HG03439 (cell line): ENCODE data around the gene RIOX2.
A peak's percentile ranks its signal among the peaks of the same experiment; 100 is the strongest.
"Not testable (repeated sequence)": the region's sequence is repeated elsewhere in the genome, so short reads cannot be mapped to it uniquely, and the experiment has no call there.

Experiments used
- ATAC-seq: cut with Tn5 transposase; IDR thresholded peaks from one replicate; pipeline ENCODE4 v1.9.1; 2021; ENCODE audit warnings: mild to moderate bottlenecking, moderate library complexity; ENCODE audit not compliant: unreplicated experiment

Gene RIOX2

DNA sequence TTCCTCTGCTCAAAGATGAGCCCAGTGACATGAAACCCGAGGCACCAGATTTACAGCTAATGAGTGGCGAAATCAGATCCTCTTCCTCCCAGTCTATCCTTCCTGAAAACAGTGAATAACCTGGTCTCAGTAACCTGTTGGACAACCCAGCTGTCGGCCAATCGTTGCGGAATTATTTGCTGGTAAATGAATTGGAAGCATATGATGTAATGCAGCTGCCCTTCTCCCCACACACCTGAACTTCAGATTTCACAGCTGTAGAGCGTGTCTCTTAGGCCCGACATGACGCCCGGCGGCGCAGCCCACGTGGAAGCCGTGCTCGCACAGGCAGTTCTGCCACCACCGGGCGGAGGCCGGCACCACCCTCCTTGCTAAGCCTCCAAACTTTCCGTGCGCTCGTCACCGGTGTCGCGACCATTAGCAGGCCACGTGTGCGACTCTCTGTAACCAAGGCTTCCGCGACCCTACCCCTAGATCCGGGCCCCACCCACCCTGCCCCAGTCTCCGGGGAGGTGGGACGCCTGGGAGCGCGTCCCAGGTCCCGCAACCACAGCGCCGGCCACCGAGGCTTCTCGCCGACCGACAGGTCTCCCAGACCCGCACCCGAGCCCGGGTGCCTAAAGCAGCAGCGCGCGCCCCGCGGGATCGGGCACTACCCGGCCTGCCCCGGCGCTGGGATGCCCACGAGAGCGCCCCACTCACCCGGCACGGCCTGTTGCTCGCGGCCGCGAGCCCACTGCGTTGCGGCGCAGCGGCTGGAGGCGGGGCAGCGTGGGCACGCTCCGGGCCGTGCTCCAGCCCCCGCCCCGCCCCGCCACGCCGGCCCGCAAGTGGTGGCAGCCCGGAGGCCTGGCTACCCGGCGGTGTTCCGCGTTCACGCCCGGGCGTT lies at the start of gene RIOX2:
TSS of gene RIOX2 (minus strand) at position 753 of the 889 bp plus-strand sequence. CDS start 4,838 bp downstream, outside the sequence.
- peak; percentile 88 for ATAC-seq

DNA sequence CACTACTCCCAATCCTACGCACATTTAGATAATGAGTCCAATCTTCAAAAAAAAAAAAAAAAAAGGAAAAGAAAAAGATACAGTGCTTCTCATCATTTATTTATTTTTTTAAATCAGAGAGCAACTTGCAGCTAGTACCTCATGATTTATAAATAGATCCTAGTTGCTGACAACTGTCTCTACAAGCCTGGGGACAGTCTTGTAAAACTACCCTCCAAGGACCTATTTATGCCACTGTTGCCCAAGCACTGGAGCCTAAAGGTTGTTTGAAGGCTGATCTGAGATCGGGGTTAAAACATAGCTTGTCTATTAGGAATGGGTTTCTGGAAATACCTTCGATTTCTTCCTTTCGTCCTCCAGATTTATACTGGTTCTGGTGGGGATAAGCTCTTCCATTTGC lies 48.2 kb upstream of the RIOX2 start:
- ATAC-seq: no peak

DNA sequence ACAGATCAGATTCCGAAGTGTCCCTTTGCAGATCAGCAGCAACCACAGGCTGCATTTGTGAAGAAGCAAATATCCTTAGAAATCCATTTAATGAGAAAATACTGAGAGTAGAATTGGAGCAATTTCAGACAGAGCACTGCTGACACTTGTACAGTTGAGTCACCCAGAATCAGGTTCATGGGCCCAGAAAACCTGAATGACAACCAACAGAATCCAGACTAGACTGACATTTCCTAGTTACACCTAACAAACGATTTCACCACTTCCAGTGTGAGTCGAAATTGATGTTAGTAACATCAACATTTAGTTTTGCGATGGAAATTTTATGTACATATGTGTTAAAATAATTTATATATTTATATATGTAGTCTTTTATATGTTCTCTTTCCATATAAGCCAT lies 46.1 kb upstream of the RIOX2 start:
- no peak for ATAC-seq

DNA sequence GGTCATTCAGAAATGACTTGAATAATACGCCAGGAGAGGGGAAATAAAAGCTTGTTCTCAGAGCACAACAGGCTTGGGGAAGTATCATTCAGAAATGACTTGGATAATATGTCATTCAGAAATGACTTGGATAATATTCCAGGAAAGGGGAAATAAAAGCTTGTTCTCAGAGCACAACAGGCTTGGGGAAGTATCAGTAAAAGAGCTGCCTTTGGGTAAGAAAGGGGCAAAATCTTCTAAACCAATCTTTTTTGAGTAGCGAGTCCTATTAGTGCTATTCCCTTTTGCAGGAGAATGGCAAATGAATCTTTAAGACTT lies 42.0 kb upstream of the RIOX2 start:
- ATAC-seq: no peak

DNA sequence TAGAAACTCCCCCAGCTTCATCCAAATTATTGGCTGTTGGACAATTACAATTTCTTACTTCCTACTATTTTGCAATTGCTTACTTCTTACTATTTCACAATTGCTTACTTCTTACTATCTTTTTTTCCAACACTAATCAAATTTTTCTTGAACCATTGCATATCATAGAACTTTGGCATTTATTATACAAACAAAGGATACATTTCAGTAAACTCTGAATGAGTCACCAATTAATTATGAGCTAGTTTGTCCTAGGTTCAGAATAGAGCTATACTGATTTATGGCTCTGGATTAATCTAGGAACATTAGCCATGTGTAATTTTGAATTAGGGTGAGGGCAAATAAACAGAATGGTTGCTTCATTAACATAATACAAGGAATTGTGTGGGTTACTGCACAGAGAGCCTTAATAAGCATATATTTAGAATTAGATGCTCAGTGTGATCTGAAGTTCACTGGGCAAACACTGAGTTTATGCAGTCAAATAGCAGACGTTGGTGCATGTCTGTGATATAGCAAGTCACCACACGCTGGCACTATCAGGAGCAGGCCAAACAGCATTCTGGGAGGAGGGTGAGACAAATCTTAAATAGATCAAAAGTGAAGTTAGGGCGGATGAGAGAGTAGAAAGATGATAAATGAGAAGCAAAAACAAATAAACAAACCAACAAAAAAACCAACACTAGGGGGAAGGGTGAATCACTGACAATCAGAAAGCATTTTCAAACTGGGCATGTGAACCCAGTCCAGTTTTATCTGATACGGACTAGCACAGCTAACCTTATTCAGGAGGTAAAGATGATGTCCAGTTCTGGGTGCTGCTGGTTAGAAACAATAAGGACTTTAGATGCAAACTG lies 41.4 kb upstream of the RIOX2 start:
- no peak for ATAC-seq

DNA sequence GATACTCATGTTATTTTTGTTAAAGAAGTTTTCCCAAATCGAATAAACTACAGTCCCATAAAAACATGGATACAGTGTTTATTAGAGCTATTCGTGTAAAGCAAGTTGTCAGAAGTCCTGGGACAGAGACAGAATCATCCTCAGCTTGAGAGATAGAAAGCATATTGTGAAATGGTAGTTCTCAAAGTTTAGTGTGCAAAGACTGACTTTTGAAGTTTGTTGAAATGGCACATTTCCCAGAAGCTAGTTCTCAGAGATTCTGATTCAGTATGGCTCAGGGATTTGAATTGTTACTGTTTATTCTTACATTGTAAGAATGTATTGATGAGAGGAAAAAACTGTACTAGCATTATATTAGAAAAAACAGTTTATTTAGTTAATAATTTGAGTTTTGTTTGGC lies 40.7 kb upstream of the RIOX2 start:
- ATAC-seq: no peak

DNA sequence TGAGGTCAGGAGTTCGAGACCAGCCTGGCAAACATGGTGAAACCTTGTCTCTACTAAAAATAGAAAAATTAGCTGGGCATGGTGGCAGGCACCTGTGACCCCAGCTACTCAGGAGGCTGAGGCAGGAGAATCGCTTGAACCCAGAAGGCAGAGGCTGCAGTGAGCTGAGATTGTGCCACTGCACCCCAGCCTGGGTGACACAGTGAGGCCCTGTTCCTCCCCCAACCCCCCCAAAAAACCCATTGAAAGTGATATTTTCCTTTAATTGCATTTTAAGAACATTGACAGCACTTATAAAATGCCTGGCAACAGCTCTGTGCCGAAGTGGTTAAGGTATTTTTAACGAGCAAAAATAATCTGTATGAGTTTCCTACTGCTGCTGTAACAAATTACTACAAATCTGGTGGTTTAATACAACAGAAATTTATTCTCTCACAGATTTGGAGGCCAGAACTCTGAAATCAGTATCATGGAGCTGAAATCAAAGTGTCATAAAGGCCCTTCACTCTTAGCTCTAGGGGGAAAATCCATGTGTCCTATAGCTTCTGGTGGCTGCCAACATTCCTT lies 38.7 kb upstream of the RIOX2 start:
- ATAC-seq: not testable (repeated sequence)

DNA sequence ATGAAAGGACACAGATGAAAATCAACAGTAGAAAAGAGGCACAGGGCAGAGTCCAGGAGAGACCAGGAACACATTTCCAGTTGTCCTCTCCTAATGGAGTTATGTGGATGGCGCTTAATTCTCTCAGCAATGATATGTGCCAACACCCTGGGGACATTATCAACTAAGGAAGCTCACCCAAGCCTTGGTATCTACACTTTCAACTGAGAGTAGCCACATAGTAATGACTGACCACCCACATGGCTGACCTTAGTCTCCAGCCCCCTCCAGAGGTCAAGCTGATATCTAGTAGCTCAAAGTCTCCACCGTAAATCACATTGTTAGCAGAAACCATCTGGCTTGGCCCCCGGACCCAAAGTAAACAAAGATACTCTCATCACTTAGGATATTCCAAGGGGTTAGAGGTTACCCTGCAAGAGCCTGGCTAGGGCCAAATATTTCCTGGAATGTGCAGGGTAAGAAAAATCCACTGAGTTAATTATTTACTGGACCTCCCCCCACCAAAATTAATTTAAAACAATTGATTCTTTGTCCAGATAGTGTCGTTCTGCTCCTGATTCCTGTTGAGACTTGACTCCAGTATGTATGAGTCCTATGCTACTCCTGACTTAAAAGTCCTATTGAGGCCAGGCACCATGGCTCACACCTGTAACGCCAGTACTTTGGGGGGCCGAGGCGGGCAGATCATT lies 38.1 kb upstream of the RIOX2 start:
- ATAC-seq: no peak

DNA sequence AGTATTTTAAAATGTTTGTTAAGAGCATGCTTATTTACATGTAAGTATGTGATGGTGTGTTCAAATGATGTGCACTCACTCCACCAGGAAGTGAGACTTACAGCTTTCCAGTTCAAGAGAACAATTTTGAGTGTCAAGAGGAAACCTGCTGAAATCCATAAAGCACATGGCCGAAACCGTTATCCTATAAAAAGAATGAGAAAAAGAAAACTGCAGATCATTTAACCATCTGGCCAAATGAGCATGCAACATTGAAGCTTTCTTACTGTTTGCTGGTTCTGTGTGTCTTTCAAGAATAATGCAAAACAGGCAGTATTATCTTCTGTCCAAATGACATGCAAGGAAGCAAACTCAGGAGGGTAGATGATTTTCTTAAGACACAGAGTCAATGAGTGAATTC lies 36.6 kb upstream of the RIOX2 start:
- ATAC-seq: peak; percentile 73

DNA sequence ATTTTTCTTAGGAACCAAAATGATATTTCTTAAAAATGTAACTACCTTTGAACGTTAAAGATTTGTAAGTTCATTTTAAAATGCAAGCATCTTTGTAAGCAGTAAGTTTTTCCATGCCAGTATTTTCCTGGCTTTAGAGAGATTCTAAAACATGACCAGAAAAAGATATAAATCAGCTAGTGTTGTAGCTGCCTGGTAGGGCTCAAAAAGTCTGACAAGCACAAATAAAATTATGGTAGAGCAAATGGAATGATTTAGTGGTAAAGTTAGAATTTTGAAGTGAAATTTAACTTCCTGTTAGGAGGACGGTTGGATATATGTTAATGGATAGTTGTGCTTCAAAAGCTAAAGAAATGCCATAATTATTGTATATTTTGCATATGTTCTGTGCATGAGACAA lies 33.2 kb upstream of the RIOX2 start:
- no peak for ATAC-seq

DNA sequence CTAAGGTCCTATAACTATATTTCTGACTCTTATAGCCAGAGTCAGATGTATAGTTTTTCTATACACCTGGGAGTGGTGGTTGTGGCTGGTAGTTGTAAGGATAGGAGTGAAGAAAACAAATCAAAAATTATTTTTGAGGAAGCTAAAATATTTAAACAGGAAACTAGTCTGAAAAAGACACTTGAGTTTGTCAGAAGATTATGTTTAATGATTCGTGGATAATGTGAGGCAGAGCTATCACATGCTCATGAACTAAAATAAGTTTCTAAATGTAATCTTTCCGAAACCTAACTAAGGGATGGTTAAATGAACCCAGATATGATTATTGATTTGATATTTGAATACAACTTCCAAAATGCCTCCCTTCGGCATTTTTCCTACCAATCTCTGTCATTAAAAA lies 32.5 kb upstream of the RIOX2 start:
- ATAC-seq: no peak

DNA sequence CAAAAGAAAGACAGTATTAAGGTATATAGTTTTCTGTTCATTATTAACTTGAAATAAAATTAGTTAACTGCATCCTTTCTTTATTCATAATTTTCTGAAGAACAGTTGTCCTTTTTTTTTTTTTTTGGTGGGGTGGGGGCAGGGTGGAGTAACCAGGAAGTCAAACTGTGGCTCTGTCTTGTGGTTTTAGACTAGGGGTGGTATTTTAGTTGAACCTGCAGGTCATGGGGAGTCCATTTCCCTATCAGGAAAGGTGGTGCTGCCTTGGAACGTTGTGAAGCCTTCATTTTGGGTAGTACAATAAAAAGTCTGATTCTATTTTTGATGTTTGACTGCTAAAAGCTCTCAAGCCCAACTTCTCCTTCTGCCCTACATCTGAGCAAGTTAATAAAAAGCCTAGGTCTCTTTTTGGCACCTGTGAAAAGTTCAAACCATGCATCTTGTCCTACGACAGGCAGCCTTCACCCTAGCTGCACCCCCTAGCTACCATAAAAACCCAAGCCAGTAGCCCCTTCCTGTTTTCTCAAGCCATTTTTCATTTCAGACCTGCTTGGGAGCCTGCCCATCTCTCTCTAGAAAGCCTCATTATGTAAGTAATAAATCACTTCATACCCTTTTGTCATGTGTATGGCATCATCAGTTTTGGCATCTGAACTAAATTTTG lies 31.2 kb upstream of the RIOX2 start:
- ATAC-seq: no peak

DNA sequence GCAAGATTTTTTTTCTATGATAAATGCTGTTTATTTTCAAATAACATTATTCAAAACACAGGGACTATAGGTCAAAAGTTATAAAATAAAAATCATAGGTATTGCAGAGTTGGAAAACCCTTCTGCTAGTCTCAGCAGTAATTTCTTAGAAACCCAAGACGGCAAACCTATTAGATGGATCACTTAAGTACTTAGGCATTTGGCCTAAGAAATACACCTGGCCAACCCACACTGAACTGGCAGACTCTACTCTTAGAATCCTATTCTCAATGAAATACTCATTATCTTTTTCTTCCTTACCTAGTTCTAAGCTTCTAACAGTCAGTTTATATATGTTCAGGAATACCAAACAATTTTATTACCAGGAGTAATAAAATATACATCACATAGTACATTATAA lies 30.5 kb upstream of the RIOX2 start:
- ATAC-seq: no peak

DNA sequence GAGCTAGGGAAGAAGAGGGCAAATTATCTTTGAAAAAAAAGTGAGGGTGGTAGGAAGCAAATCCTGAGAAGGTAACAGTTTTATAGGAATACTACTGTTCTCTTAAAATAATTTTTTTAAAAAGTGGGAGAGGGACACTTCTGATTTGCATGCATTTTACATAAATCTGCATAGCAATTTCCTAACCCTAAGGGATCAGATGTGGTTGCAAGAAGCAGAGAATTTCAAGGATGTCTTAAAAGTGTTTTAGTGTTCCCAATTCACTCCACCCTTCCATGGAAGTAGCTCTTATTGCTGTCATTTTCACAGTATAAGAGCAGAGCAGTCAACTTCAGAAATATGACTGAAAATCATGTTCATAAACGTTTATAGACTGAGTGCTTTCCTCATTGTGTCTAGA lies 27.8 kb upstream of the RIOX2 start:
- no peak for ATAC-seq

DNA sequence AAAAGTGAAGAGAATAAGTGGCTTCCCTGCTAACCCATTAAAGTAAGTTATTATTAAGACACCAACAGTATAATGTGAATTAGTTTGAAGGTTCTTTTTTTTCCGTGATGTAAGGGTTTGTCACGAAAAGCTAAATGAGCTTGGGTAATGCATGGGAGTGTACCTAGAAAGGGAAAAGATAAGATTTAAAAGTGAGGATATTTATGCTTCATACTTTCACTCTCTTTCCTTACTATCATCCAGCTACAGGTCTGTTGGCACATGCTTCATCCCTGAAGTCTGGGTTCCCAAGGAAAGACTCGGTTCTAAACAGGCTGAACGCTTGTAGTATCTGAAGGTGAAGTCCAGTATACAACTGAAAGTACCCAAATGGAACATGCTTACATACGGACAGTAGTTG lies 26.9 kb upstream of the RIOX2 start:
- no peak for ATAC-seq

DNA sequence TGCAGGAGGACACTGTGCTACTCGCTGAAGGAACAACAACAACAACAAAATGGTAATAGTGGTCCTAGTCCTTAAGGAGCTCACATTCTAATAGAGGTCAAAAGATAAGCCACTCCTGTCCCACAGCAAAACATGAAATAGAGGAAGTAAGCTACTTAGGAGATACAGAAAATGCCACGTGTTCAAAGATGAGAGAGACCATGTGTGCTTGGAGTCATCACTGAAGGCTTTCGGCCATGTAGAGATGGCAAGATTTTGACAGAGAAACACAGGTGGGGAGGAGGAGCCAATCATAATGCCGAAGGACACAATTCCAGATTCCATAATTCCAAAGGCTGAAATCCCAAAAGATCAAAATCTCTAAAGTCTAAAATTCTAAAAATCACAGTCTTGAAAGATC lies 24.8 kb upstream of the RIOX2 start:
- no peak for ATAC-seq

DNA sequence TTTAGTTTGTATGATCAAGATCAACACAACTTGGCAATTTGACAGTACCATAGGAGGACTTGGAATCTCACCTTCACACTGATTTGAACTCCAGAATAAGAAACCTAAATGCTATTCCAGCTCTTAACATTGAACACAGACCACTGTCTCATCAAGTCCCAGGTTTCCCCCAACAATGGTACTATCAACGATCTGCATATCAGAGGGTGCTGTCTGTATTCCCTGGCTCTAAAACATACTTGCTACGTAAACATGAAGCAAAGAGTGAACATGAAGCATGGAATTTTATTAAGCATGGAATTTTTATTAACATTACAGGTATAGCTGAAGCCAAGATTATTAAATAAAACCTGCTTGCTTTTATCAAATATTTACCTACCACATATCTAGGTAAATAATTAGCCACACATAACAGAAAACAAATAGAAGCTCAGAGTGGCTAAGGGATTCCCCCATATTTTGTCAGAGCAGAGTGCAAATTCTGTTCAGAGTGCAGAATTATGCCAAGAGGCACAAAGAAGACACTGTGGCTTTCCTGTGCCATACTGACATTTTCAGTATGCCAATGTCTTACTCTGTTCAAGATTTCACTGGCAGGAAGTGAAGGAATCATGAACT lies 22.2 kb upstream of the RIOX2 start:
- no peak for ATAC-seq

DNA sequence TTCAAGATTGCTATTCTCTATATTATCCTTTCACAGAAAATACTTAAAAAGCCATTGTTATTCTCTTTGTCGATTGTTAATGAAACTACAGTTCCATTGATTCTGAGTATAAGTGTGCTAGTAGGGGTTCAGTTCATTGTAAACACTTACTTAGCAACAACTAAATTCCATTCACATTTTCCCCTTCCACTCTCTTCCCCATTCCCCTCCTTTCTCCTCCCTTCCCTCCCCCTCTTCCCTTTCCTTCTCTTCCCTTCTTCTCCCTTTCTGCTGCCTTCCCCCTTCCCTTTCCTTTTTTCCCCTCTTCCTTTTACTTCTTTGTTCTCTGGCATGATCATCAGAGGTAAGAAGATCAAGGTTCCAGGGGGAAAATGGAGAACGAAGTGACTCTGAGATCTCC lies 21.3 kb upstream of the RIOX2 start:
- ATAC-seq: no peak

DNA sequence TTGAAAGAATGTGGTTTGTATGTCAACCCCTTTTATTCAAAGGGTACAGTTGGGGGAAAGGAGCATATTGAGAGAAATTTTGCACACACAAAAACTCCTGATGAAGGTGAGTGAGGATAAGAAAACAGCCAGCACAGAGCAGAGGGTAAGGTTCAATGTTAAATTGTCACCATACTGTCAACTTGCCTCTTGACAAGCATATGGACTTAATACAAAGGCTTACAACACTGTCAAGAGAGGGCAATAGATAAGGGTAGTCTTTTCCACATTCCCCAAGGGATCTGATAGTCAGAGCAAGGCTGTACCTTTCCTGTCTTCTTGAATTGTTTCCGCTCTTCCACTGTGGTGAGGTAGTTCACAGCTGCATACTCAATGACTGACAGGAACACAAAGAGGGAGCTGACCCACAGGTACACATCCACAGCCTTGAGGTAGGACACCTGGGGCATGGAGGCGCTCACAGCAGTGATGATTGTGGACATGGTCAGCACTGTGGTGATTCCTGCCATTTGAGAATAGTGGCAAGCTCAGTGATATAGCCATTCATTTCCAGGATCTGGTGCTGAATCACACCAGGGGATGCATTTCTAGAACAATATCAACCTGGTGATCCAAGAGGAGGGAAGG lies 20.4 kb upstream of the RIOX2 start:
- ATAC-seq: no peak

DNA sequence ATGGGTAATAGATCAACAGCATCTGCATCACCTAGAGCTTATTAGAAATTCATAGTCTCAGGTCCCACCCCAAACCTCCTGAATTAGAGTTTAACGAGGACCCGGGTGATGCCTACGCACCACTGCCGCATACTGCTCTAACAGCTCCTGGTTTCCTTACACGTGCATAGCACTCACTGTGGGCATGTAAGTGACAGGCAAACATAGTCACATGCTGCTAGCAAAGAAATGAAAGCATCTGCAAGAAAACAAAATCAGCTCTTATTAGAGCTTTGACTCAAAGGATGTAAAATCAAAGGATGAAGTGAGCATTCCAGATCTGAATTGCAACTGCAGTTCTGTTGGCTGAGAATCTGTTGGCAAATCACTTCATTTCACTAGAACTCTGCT lies 19.1 kb upstream of the RIOX2 start:
- no peak for ATAC-seq
